AG04449 (cell line): Measurements from ENCODE around the gene CDSN.

Source experiments
- CTCF ChIA-PET: fragments of 350-600 bp; formaldehyde crosslinking; extraction: SDS; loops from one replicate; lab custom pipeline; 2021; ENCODE audit warnings: antibody characterized with exemption; lab: Yijun Ruan, JAX
- POLR2A ChIA-PET: fragments of 400-600, 350-600 bp; formaldehyde crosslinking; extraction: SDS; loops from one replicate; lab custom pipeline; 2020; ENCODE audit warnings: antibody characterized with exemption, inconsistent platforms; lab: Yijun Ruan, JAX
- DNase-seq: peaks from one replicate; pipeline ENCODE4 v3.0.0-alpha.2; 2010; ENCODE audit warnings: low read depth, low spot score
- H3K4me3 ChIP-seq: 2 replicates; pipeline ENCODE4 v1.5.1; 2011; ENCODE audit warnings: low read depth, mild to moderate bottlenecking, control low read depth, low read length
- CTCF ChIP-seq: IDR thresholded peaks from one replicate; pipeline ENCODE4 v1.5.1; 2011; ENCODE audit warnings: mild to moderate bottlenecking, moderate library complexity, low read length, control low read depth, inconsistent platforms; ENCODE audit not compliant: insufficient read depth; ENCODE audit errors: missing control alignments

The CDSN gene

GRCh38 chr6:31140643-31141042, 20.4 kb upstream of the CDSN start:
- ChIA-PET CTCF (interaction anchor here (1.3 to 26.1 kb wide), 5 partner anchors 11 to 52 kb away, joined by 4 to 505 read pairs (median 16); partner anchors contain the start of genes CCHCR1 and TCF19), POLR2A (interaction anchor here (0.6 kb wide), 1 partner anchor 65 kb away, joined by 3 read pairs; no protein-coding TSS in a partner anchor)
- no peak for DNase-seq
- no peak for TF ChIP-seq CTCF
- H3K4me3 ChIP-seq = no peak overlapping the region

DNA sequence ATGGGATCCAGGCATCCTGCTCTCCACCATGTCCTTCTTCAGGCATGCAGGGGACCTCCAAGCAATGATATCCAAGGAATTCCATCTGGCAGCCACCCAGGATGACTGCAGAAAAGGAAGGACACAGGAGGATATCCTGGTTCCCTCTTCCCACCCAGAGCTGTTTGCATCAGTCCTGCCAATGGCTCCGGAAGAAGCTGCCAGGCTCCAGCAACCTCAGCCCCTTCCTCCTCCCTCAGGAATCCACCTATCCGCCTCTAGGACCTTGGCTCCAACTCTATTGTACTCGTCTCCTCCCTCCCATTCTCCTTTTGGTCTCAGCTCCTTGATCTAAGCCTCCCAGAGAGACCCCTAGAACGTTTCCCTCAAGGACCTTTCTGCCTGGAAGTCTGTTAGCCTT, 19.4 kb upstream of the CDSN start:
- no peak for TF ChIP-seq CTCF
- H3K4me3 ChIP-seq = no peak overlapping the region
- no peak for DNase-seq
- POLR2A ChIA-PET = interaction anchor here (0.8 kb wide), 1 partner anchor 11 kb away, joined by 4 read pairs; no protein-coding TSS in a partner anchor
- CTCF ChIA-PET = interaction anchor here (0.8 to 26.1 kb wide), 9 partner anchors 10 to 231 kb away, joined by 3 to 505 read pairs (median 6); partner anchors contain the start of genes CCHCR1 and TCF19

- CTCF ChIA-PET = interaction anchor here (0.8 to 26.1 kb wide), 9 partner anchors 10 to 232 kb away, joined by 3 to 505 read pairs (median 6); partner anchors contain the start of genes CCHCR1 and TCF19
- no peak for TF ChIP-seq CTCF
- POLR2A ChIA-PET = interaction anchor here (0.8 kb wide), 1 partner anchor 12 kb away, joined by 4 read pairs; no protein-coding TSS in a partner anchor
- no peak for DNase-seq
- no peak within 1 kb of the TSS for H3K4me3 ChIP-seq
Observed at GRCh38 chr6:31138982-31139381, 18.7 kb upstream of the CDSN start, which contains the start of gene PSORS1C2. PSORS1C2 (minus strand) TSS chr6:31139066; CDS start chr6:31139026, 40 bp downstream.

DNA sequence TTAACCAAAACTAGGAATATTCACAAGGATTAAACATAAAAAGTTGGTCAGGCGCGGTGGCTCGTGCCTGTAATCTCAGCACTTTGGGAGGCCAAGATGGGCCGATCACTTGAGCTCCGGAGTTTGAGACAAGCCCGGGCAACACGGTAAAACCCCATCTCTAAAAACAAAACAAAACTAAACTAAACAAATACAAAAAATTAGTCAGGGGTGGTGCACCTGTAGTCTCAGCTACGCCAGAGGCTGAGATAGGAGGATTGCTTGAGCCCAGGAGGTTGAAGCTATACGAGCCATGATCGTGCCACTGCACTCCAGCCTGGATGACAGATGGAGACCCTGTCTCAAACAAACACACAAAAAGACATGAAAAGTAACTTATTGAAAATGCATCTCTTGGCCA, 15.5 kb upstream of the CDSN start:
- no peak for DNase-seq
- ChIA-PET POLR2A (no interaction called here), CTCF (interaction anchor here (1.1 to 26.1 kb wide), 6 partner anchors 6 to 233 kb away, joined by 3 to 505 read pairs (median 5); partner anchors contain the start of gene TCF19)
- no peak overlapping the region for H3K4me3 ChIP-seq
- TF ChIP-seq CTCF = no peak

DNA sequence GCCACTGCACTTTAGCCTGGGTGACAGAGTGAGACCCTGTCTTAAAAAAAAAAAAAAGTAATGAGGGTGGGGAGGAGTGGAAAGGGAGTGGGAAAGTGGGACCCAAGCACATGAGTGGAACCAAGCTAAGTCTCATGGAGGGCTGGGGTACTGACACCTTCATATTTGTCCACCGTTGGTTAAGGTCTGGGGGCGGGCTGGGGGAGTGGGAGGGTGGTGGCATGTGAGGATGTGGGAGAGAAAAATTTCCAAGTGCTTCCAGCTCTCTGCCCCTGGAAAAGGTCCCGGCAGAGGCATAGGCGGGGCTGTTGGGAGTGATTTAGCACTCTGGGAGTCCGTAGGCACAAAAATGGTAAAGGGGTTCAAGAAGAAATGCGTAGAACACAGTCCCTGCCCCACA, 12.6 kb upstream of the CDSN start:
- no peak for DNase-seq
- no peak overlapping the region for H3K4me3 ChIP-seq
- ChIA-PET POLR2A (no interaction called here), CTCF (interaction anchor here (0.9 to 26.1 kb wide), 8 partner anchors 6 to 234 kb away, joined by 4 to 505 read pairs (median 11); partner anchors contain the start of genes C6orf15, CDSN, PSORS1C1 and PSORS1C2)
- no peak for TF ChIP-seq CTCF

DNA sequence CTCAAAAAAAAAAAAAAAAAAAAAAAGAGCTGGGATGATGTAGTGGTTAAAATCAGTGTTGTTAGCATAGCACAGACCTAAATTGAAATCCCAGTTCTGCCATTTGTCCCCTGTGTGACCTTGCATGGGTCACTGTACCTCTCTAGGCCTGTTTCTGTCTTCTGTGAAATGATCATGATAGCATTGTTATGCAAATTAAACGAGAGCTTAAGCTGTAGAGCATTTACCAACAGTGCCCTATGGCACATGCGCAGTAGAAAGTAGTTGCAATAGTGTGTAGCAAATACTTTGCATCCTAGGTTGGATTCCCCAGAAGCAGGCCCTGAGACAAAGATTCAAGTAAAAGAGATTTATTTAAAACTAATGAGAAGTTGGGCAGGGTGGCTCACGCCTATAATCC, 11.3 kb upstream of the CDSN start:
- ChIA-PET CTCF (interaction anchor here (0.9 to 26.1 kb wide), 7 partner anchors 7 to 236 kb away, joined by 3 to 505 read pairs (median 16); partner anchors contain the start of genes C6orf15, CDSN, PSORS1C1 and PSORS1C2), POLR2A (no interaction called here)
- DNase-seq = no peak
- no peak overlapping the region for H3K4me3 ChIP-seq
- no peak for TF ChIP-seq CTCF
